Liver (tissue), 9 donors: ENCODE data around the gene ZNF536. TPM values are rescaled to one million over a fixed set of nuclear protein-coding genes. Genes with fewer than 3 reads are reported as not detected.

ENCODE experiments used
- DNase-seq: peaks from one replicate; pipeline ENCODE4 v3.0.0-alpha.2; 2017; ENCODE audit warnings: low spot score
- H3K27ac ChIP-seq, 2 donors: one replicate each; pipeline ENCODE4 v1.7.0; 2013; ENCODE audit warnings: inconsistent platforms in 2 of 2, low read length in 2 of 2, control low read depth in 1 of 2, low read depth in 1 of 2, mild to moderate bottlenecking in 1 of 2
- H3K27me3 ChIP-seq, 4 donors: one replicate each; pipeline versions ENCODE4 v1.6.1 to v1.7.0; 2013; ENCODE audit warnings: low read length in 3 of 4, inconsistent platforms in 1 of 4, mild to moderate bottlenecking in 1 of 4, moderate library complexity in 1 of 4; ENCODE audit not compliant: control insufficient read depth in 4 of 4, insufficient read depth in 4 of 4
- H3K36me3 ChIP-seq, 4 donors: one replicate each; pipeline versions ENCODE4 v1.6.1 to v1.7.0; 2013; ENCODE audit warnings: low read length in 3 of 4, mild to moderate bottlenecking in 3 of 4, low read depth in 1 of 4, moderate library complexity in 1 of 4; ENCODE audit not compliant: control insufficient read depth in 4 of 4, insufficient read depth in 3 of 4
- H3K4me1 ChIP-seq, 4 donors: one replicate each; pipeline versions ENCODE4 v1.6.1 to v1.7.0; 2013; ENCODE audit warnings: low read length in 3 of 4, mild to moderate bottlenecking in 3 of 4, moderate library complexity in 1 of 4; ENCODE audit not compliant: control insufficient read depth in 4 of 4, insufficient read depth in 4 of 4
- H3K4me3 ChIP-seq, 3 donors: one replicate each; pipeline versions ENCODE4 v1.6.1 to v1.7.0; 2013; ENCODE audit warnings: low read length in 3 of 3, control low read depth in 1 of 3, low read depth in 1 of 3, mild to moderate bottlenecking in 1 of 3
- H3K9ac ChIP-seq, 2 donors: one replicate each; pipeline ENCODE4 v1.7.0; 2013; ENCODE audit warnings: low read length in 2 of 2, mild to moderate bottlenecking in 2 of 2, moderate library complexity in 2 of 2, control low read depth in 1 of 2, low read depth in 1 of 2
- H3K9me3 ChIP-seq, 4 donors: one replicate each; pipeline versions ENCODE4 v1.6.1 to v1.7.0; 2013; ENCODE audit warnings: low read length in 3 of 4; ENCODE audit not compliant: control insufficient read depth in 4 of 4
- EGR1 ChIP-seq, 2 donors: IDR thresholded peaks; 2 replicates each; pipeline ENCODE4 v1.6.1; 2016 to 2018; ENCODE audit warnings: antibody characterized with exemption in 2 of 2, low read depth in 2 of 2
- GABPA ChIP-seq, 2 donors: IDR thresholded peaks in 1 of 2; conservative IDR thresholded peaks in 1 of 2; 2 replicates each; pipeline ENCODE4 v1.6.1; 2016; ENCODE audit warnings: antibody characterized with exemption in 2 of 2, mild to moderate bottlenecking in 1 of 2, moderate library complexity in 1 of 2
- HNF4A ChIP-seq, 2 donors: conservative IDR thresholded peaks; 2 replicates each; pipeline ENCODE4 v1.6.1; 2016; ENCODE audit warnings: antibody characterized with exemption in 2 of 2, mild to moderate bottlenecking in 2 of 2
- HNF4G ChIP-seq: IDR thresholded peaks from 2 replicates; pipeline ENCODE4 v1.6.1; 2016; ENCODE audit warnings: antibody characterized with exemption
- JUND ChIP-seq, 2 donors: IDR thresholded peaks; 2 replicates each; pipeline ENCODE4 v1.6.1; 2016; ENCODE audit warnings: antibody characterized with exemption in 2 of 2
- RAD21 ChIP-seq, 2 donors: IDR thresholded peaks; 2 replicates each; pipeline ENCODE4 v1.6.1; 2016; ENCODE audit warnings: antibody characterized with exemption in 2 of 2, mild to moderate bottlenecking in 2 of 2
- SP1 ChIP-seq: IDR thresholded peaks from 2 replicates; pipeline ENCODE4 v1.6.1; 2018; ENCODE audit warnings: antibody characterized with exemption, mild to moderate bottlenecking
- YY1 ChIP-seq: IDR thresholded peaks from 2 replicates; pipeline ENCODE4 v1.6.1; 2016; ENCODE audit warnings: antibody characterized with exemption, mild to moderate bottlenecking
- WGBS: extraction: QIAGEN DNeasy Blood & Tissue Kit; methylation state at CpG from one replicate; pipeline ENCODE4 v1.1.7; 2013; 5-methylcytosine and 5-hydroxymethylcytosine counted together
- polyA plus RNA-seq, 2 donors: library from polyadenylated mRNA; stranded (reverse) in 1 of 2; unstranded in 1 of 2; fragments of 200-250 nt in 1 of 2; fragments of >200 nt in 1 of 2; fragmentation: Nextera tagmentation in 1 of 2; extraction: Ambion mirVana in 1 of 2; gene quantifications; one replicate each; pipeline versions ENCODE4 v1.2.1 to v1.2.3, GENCODE V29; 2013 to 2015
- total RNA-seq, 2 donors: library from RNA; depleted of rRNA; stranded (reverse); fragments of >200 nt; gene quantifications; one replicate each; pipeline ENCODE4 v1.2.3, GENCODE V29; 2014
- TF ChIP-seq, protein P1 (sequence below): IDR thresholded peaks from 2 replicates; pipeline ENCODE4 v1.6.1; 2016; ENCODE audit warnings: antibody characterized with exemption
- TF ChIP-seq, protein P2 (sequence below): fragments of 150-350 bp; IDR thresholded peaks from 2 replicates; pipeline ENCODE4 v1.5.1; 2017; ENCODE audit warnings: improper control_type of control experiment, low read depth, low read length; ENCODE audit not compliant: missing input control
- TF ChIP-seq, protein P3 (sequence below): IDR thresholded peaks from 2 replicates; pipeline ENCODE4 v1.6.1; 2016; ENCODE audit warnings: antibody characterized with exemption
- TF ChIP-seq, protein P4 (sequence below): IDR thresholded peaks from 2 replicates; pipeline ENCODE4 v1.6.1; 2016; ENCODE audit warnings: antibody characterized with exemption
- donor health status: healthy.
- donor health status: healthy.
- donor health status: healthy.
- donor health status: healthy.
- donor health status: healthy.

Gene ZNF536
- total and polyA plus RNA-seq, 4 donors, result 0.02 to 0.17 (median 0.08) TPM

- no peak overlapping the region for H3K4me3 ChIP-seq
- WGBS, result 70% methylated on average over 4 of the region's 4 CpGs
- H3K27ac ChIP-seq, result no peak overlapping the region
- H3K36me3 ChIP-seq, result no peaks in the 10 kb centered on the region
- TF ChIP-seq JUND (IDR thresholded peaks at IDR 0.05) (no peak), YY1 (no peak), RAD21 (IDR thresholded peaks at IDR 0.05) (no peak), EGR1 (IDR thresholded peaks at IDR 0.05; ENCODE audit: low read depth in 2 of 2) (no peak), GABPA (IDR thresholded peaks at IDR 0.05 in 1 of 2, conservative IDR thresholded peaks at IDR 0.05 in 1 of 2) (no peak)
- TF ChIP-seq, protein P1, sequence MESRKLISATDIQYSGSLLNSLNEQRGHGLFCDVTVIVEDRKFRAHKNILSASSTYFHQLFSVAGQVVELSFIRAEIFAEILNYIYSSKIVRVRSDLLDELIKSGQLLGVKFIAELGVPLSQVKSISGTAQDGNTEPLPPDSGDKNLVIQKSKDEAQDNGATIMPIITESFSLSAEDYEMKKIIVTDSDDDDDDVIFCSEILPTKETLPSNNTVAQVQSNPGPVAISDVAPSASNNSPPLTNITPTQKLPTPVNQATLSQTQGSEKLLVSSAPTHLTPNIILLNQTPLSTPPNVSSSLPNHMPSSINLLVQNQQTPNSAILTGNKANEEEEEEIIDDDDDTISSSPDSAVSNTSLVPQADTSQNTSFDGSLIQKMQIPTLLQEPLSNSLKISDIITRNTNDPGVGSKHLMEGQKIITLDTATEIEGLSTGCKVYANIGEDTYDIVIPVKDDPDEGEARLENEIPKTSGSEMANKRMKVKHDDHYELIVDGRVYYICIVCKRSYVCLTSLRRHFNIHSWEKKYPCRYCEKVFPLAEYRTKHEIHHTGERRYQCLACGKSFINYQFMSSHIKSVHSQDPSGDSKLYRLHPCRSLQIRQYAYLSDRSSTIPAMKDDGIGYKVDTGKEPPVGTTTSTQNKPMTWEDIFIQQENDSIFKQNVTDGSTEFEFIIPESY, result no peak
- TF ChIP-seq, protein P2, sequence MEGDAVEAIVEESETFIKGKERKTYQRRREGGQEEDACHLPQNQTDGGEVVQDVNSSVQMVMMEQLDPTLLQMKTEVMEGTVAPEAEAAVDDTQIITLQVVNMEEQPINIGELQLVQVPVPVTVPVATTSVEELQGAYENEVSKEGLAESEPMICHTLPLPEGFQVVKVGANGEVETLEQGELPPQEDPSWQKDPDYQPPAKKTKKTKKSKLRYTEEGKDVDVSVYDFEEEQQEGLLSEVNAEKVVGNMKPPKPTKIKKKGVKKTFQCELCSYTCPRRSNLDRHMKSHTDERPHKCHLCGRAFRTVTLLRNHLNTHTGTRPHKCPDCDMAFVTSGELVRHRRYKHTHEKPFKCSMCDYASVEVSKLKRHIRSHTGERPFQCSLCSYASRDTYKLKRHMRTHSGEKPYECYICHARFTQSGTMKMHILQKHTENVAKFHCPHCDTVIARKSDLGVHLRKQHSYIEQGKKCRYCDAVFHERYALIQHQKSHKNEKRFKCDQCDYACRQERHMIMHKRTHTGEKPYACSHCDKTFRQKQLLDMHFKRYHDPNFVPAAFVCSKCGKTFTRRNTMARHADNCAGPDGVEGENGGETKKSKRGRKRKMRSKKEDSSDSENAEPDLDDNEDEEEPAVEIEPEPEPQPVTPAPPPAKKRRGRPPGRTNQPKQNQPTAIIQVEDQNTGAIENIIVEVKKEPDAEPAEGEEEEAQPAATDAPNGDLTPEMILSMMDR, result no peak
- TF ChIP-seq, protein P3, sequence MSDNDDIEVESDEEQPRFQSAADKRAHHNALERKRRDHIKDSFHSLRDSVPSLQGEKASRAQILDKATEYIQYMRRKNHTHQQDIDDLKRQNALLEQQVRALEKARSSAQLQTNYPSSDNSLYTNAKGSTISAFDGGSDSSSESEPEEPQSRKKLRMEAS, result no peak
- no peaks in the 10 kb centered on the region for H3K4me1 ChIP-seq
- no peaks in the 10 kb centered on the region for H3K27me3 ChIP-seq
- no peak for DNase-seq
- H3K9ac ChIP-seq, result no peak overlapping the region
- no peaks in the 10 kb centered on the region for H3K9me3 ChIP-seq
Observed at GRCh38 chr19:30467239-30467638, 95.1 kb downstream of the ZNF536 start.

DNA sequence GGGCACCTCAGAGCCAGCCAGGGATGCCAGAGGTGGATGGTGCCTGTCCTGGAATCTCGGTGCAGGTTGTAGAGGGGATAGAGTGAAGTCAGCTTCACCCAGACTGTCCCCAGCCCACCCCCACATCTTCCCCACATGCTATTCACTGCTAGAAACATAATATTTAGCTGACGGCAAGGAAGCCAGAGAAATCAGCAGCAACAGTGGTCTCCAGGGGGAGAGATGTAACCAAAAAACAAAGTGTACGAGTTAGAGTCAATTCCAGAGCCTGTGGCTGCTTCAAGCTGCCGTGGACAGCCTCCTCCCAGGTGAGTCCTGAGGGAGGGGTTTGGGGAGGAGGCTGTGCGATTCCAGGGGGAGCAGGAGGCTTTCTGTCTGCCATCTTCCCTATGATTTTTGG is 97.6 kb downstream of the ZNF536 start:
- H3K27me3 ChIP-seq, result no peaks in the 10 kb centered on the region
- H3K4me3 ChIP-seq, result no peak overlapping the region
- H3K9me3 ChIP-seq, result peaks cover 0 to 9% (median 3%) of the 10 kb centered on the region in 4 donors
- no peak overlapping the region for H3K27ac ChIP-seq
- no peak overlapping the region for H3K9ac ChIP-seq
- 49% methylated on average over 5 of the region's 5 CpGs for WGBS
- TF ChIP-seq, protein P3, result no peak
- no peak for TF ChIP-seq HNF4G
- TF ChIP-seq EGR1 (IDR thresholded peaks at IDR 0.05; ENCODE audit: low read depth in 2 of 2), result no peak
- TF ChIP-seq, protein P4, sequence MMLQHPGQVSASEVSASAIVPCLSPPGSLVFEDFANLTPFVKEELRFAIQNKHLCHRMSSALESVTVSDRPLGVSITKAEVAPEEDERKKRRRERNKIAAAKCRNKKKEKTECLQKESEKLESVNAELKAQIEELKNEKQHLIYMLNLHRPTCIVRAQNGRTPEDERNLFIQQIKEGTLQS, result no peak
- H3K36me3 ChIP-seq, result no peaks in the 10 kb centered on the region
- no peak for DNase-seq
- H3K4me1 ChIP-seq, result no peaks in the 10 kb centered on the region

DNA sequence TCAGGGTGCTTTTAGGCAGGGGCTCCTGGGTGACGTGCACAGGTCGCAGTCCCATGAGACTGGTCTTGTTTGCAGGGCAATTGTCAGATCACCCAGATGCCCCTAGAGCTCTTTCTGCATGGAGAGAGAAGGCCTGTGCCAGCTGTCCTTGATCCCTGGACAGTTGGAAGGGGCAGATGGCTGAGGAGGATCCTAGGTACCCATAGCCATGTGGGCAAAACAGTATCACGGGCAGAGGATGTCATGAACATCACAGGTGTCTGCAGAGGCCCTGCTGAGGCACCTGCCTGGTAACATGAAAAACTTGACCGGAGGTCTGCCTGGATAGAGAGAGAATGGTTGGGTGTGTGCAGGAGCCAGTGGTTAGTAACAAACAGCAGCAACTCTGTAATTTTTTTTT is 99.3 kb downstream of the ZNF536 start:
- Histone ChIP-seq H3K9me3 (peaks cover 0 to 9% (median 3%) of the 10 kb centered on the region in 4 donors), H3K4me3 (no peak overlapping the region), H3K27me3 (peaks cover 0 to 3% (median 0%) of the 10 kb centered on the region in 4 donors), H3K36me3 (no peaks in the 10 kb centered on the region), H3K4me1 (no peaks in the 10 kb centered on the region), H3K27ac (no peak overlapping the region), H3K9ac (no peak overlapping the region)
- DNase-seq, result no peak
- 83% methylated on average over 4 of the region's 4 CpGs for WGBS
- TF ChIP-seq JUND (IDR thresholded peaks at IDR 0.05), result no peak
- TF ChIP-seq RAD21 (IDR thresholded peaks at IDR 0.05), result no peak
- TF ChIP-seq, protein P2, result no peak
- TF ChIP-seq SP1, result no peak
- TF ChIP-seq HNF4A (conservative IDR thresholded peaks at IDR 0.05), result no peak
- no peak for TF ChIP-seq YY1
- TF ChIP-seq, protein P3, result no peak
